Measurements from ENCODE around the gene UBXN10. TPM values are rescaled to one million over a fixed set of nuclear protein-coding genes. Genes with fewer than 3 reads are reported as not detected.

UBXN10 gene
- total and polyA plus RNA-seq, 2 of the 4 experiments (the other 2 are of a cell fraction), result not detected

DNA sequence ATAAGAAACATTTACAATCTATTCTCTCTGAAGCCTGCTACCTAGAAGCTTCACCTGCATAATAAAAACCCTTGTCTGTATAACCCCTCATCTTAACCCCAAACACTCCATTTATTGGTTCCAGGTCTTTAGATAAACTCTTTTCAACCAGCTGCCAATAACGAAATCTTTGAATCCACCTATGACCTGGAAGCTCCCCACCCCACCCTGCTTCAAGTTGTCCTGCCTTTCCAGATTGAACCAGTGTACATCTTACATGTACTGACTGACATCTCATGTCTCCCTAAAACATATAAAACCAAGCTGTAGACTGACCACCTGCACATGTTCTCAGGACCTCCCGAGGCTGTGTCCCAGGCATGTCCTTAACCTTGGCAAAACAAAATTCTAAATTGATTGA lies 54.1 kb downstream of the UBXN10 start:
- Histone ChIP-seq H4K91ac (ENCODE audit: insufficient read depth, low read depth, low read length) (no peak overlapping the region), H3K27me3 (ENCODE audit: control insufficient read depth, insufficient read depth, low read length) (peaks cover 24% of the 10 kb centered on the region), H3K23ac (ENCODE audit: low read depth, low read length) (no peak overlapping the region), H3K4me3 (ENCODE audit: insufficient read depth, low read depth, low read length) (no peak overlapping the region), H2AFZ (replicated peaks; ENCODE audit: low read length, poor library complexity) (no peak overlapping the region), H3K18ac (ENCODE audit: low read depth, low read length) (no peak overlapping the region), H3K79me1 (ENCODE audit: low read depth in 1 of 2, low read length in 2 of 2) (no peaks in the 10 kb centered on the region), H4K20me1 (ENCODE audit: insufficient read depth, low read length) (no peaks in the 10 kb centered on the region), H3K56ac (ENCODE audit: extremely low read depth, insufficient read depth, low read length) (no peak overlapping the region), H3K27ac (ENCODE audit: insufficient read depth, low read length) (no peak overlapping the region), H2BK120ac (ENCODE audit: low read depth, low read length) (no peak overlapping the region), H3K9me1 (ENCODE audit: insufficient read depth, low read length) (no peaks in the 10 kb centered on the region), H2BK5ac (ENCODE audit: low read depth, low read length, poor library complexity, severe bottlenecking) (no peak overlapping the region), H2BK15ac (ENCODE audit: low read depth, low read length) (no peak overlapping the region), H2AK9ac (replicated peaks; ENCODE audit: low read depth, low read length, poor library complexity) (no peak overlapping the region), H3K4me1 (ENCODE audit: control insufficient read depth, insufficient read depth, low read length) (no peaks in the 10 kb centered on the region), H3K14ac (replicated peaks; ENCODE audit: low read depth, low read length) (no peak overlapping the region), H3K9ac (ENCODE audit: low read depth, low read length) (no peak overlapping the region), H3K36me3 (ENCODE audit: control insufficient read depth, insufficient read depth, low read length) (no peaks in the 10 kb centered on the region), H4K5ac (ENCODE audit: low read depth, low read length) (no peak overlapping the region), H2BK20ac (ENCODE audit: low read depth, low read length) (no peak overlapping the region), H4K8ac (ENCODE audit: low read depth in 2 of 2, low read length in 2 of 2) (no peak overlapping the region), H3K4me2 (ENCODE audit: low read depth, low read length) (no peak overlapping the region), H3K9me3 (ENCODE audit: control insufficient read depth, insufficient read depth, low read length) (no peaks in the 10 kb centered on the region), H2AK5ac (ENCODE audit: low read depth, low read length) (no peak overlapping the region), H3K4ac (ENCODE audit: low read depth, low read length) (no peak overlapping the region)
- no TSS peak for BruUV-seq (replicated peaks)
- no peak for ATAC-seq (ENCODE audit: low read depth)
- ChIA-PET POLR2A (ENCODE audit: unreplicated experiment) (no interaction called here), CTCF (interaction anchor here (1.1 kb wide), 1 partner anchor 11 kb away, joined by 3 read pairs; no protein-coding TSS in a partner anchor)
- DNase-seq, result no peak
- in situ Hi-C loops (cut with MboI; ENCODE audit: low sequenced_read_pairs) (no loop called here), dilution Hi-C loops (cut with HindIII; ENCODE audit: low sequenced_read_pairs, unreplicated experiment) (no loop called here), intact Hi-C loops (cut with micrococcal nuclease) (no loop called here)
- TF ChIP-seq FOS (IDR thresholded peaks at IDR 0.05; ENCODE audit: low read depth, low read length) (no peak), POLR2A (IDR thresholded peaks at IDR 0.05; ENCODE audit: low read depth, low read length) (no peak), SMC3 (IDR thresholded peaks at IDR 0.05; ENCODE audit: low read depth, low read length) (no peak), BHLHE40 (IDR thresholded peaks at IDR 0.05; ENCODE audit: low read depth, low read length) (no peak), MAFK (IDR thresholded peaks at IDR 0.05; ENCODE audit: low read depth, low read length) (no peak), CHD1 (IDR thresholded peaks at IDR 0.05; ENCODE audit: low read depth, low read length) (no peak), RCOR1 (IDR thresholded peaks at IDR 0.05; ENCODE audit: insufficient replicate concordance, low read length) (no peak), MAZ (IDR thresholded peaks at IDR 0.05; ENCODE audit: borderline replicate concordance, low read depth, low read length) (no peak), MXI1 (IDR thresholded peaks at IDR 0.05; ENCODE audit: borderline replicate concordance, low read depth, low read length) (no peak), NFE2L2 (IDR thresholded peaks at IDR 0.05; ENCODE audit: low read depth, low read length) (no peak), RAD21 (IDR thresholded peaks at IDR 0.05; ENCODE audit: low read length) (no peak)
- TF ChIP-seq, protein P1, sequence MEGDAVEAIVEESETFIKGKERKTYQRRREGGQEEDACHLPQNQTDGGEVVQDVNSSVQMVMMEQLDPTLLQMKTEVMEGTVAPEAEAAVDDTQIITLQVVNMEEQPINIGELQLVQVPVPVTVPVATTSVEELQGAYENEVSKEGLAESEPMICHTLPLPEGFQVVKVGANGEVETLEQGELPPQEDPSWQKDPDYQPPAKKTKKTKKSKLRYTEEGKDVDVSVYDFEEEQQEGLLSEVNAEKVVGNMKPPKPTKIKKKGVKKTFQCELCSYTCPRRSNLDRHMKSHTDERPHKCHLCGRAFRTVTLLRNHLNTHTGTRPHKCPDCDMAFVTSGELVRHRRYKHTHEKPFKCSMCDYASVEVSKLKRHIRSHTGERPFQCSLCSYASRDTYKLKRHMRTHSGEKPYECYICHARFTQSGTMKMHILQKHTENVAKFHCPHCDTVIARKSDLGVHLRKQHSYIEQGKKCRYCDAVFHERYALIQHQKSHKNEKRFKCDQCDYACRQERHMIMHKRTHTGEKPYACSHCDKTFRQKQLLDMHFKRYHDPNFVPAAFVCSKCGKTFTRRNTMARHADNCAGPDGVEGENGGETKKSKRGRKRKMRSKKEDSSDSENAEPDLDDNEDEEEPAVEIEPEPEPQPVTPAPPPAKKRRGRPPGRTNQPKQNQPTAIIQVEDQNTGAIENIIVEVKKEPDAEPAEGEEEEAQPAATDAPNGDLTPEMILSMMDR (conservative IDR thresholded peaks at IDR 0.05; ENCODE audit: low read depth, low read length), result no peak
- TF ChIP-seq, protein P2, sequence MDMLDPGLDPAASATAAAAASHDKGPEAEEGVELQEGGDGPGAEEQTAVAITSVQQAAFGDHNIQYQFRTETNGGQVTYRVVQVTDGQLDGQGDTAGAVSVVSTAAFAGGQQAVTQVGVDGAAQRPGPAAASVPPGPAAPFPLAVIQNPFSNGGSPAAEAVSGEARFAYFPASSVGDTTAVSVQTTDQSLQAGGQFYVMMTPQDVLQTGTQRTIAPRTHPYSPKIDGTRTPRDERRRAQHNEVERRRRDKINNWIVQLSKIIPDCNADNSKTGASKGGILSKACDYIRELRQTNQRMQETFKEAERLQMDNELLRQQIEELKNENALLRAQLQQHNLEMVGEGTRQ (IDR thresholded peaks at IDR 0.05; ENCODE audit: low read depth, low read length), result no peak
- 40% methylated on average over 1 of the region's 2 CpGs; no CpG with 5 or more reads in 1 of the 2 experiments for WGBS, 2 experiments (ENCODE audit: extremely low coverage in 2 of 2, insufficient read length in 1 of 2)

Measured in IMR-90 (cell line).